Left renal cortex interstitium (tissue), 4 donors: ENCODE data around the gene BST1. TPM values are rescaled to one million over a fixed set of nuclear protein-coding genes. Genes with fewer than 3 reads are reported as not detected.
"Not testable (repeated sequence)": the region's sequence is repeated elsewhere in the genome, so short reads cannot be mapped to it uniquely, and the experiment has no call there.

Source experiments
- DNase-seq, 4 donors: peaks; one replicate each; pipeline ENCODE4 v3.0.0-alpha.2; 2013; ENCODE audit warnings: low read depth in 4 of 4, low spot score in 2 of 4, missing footprints in 1 of 4
- polyA plus RNA-seq, 4 donors: library from polyadenylated mRNA; unstranded; fragments of 120-200 nt; gene quantifications; one replicate each; pipeline ENCODE4 v1.2.1, GENCODE V29; 2013; ENCODE audit not compliant: insufficient read length in 4 of 4

Gene BST1
- polyA plus RNA-seq, 4 donors, result 11.7 to 16.1 (median 14.6) TPM

DNA sequence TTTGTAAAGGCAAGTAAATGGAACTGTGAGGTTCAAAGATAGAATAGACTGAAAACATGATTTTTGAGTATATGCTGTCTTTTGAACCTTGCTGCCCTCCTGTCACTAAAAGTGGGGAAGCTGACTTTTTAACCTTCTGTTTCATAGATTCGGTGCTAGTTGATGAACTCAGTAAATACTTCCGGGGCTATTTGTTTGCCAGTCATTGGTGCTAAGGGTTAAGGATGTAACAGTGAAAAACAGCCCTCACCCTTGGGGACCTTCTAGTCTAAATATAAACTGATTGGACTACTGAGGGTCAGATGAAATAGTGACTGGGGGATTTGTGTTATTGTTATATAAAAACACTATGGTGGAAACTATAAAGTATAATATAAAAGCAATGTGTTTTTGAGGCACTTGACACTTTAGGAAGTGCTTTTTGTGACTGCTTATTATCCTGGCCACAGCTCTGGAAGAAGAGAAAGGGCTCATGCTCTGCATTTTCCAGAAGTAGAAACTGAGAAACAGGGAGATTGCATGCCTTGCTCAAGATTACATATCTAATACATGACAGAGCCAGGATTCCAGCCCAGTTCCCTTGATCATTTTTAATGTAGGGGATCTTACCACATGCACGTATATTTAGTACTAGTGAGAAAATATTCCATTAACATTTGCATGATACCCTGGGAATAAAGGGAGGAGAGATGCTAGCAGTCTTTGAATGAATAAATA, 3.9 kb downstream of the BST1 start:
- DNase-seq, result no peak

DNA sequence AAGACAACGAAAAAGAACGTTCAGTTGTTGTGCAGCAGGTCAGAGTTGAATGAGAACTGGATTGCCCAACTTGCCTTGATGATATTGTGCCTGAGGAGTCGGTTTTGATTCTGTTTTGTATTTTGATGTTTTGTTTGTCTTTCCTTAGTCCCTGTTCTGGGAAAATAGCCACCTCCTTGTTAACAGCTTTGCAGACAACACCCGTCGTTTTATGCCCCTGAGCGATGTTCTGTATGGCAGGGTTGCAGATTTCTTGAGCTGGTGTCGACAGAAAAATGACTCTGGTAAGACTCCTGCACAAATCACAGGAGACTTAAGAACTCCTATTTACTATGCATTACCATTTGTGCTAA, 4.5 kb downstream of the BST1 start:
- DNase-seq, result no peak

DNA sequence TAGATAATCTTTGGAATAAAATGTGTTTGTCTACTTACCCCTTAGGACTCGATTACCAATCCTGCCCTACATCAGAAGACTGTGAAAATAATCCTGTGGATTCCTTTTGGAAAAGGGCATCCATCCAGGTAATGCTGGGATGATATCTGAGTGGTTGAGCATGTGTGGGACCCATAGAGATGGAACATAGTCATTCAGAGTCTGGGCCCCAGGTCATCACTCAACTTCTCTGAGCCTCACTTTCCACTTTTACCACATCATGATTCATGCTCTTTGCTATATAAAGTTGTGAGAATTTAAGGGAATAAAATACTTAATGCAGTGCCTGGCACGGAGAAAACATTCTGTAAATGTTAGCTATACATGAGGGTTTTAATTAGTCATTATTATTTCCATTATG, 8.9 kb downstream of the BST1 start:
- no peak for DNase-seq

DNA sequence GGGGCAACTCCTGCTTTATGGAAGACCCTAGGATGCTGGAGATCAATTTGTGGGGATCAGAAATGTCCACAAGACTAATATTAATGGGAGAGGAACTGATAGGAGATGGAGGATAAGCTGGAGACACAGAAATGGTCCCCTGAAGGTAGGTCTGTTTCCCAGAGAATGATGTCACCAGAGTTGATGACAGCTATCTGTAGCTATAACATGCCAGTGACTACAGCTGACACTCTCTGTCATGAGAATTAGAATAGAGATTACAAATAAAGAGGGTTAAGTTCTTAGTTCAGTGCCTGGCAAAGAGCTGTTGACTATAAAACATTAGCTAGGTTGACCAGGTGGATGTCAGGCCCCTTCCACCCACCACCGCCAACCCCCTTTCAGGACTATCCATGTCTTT, 9.3 kb downstream of the BST1 start:
- DNase-seq, result no peak

DNA sequence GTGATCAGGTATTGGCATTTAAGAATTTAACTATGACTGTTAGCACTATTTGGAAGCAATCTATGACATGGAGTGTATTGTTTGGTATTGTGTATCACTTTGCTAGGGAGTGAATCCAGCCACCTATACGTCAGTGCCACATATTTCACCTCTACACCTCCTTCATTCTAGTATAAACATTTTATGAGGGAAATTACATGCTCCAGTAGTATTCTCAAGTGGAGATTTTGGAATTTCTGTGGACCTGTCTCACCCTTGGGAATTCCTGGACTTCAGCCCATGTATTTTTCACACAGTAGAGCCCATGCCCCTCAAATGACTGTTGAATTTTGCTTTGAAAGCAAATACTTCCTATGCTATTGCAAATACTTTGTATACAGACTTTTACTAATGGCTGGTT, 11.3 kb downstream of the BST1 start:
- DNase-seq, result no peak

DNA sequence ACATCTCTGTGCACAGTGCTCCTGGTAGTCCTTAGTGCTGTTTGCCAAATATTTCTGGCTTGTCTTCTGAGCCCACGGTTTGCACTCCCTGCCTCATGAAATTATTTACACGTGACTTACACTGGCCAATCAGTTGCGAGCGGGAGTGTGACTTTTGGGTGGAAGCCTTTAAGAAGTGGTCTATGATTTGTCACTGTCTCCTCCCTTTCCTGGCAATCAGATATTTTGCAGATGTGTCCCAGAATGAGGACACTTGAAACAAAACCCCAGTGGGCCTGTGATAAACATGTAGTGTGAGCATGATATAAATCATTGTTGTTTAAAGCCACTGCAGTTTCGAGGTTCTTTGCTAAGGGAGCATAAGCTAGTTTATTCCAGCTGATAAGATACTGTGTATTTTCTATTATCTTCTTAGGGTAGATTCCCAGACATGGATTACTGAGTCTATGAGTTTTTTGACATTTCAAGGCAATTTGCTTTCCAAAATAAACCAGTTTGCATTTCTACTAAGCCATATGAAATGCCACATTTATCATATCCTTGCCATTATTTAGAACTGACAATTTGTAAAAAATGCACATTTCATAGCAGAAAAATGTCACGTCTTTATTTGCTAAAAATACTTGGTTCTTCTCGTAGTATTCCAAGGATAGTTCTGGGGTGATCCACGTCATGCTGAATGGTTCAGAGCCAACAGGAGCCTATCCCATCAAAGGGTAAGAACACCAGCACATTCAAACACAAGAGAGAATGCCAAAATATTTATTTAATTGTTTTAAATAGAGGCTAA, 12.0 kb downstream of the BST1 start:
- DNase-seq, result peak in 2 of 4 donors; percentile 24 to 41

DNA sequence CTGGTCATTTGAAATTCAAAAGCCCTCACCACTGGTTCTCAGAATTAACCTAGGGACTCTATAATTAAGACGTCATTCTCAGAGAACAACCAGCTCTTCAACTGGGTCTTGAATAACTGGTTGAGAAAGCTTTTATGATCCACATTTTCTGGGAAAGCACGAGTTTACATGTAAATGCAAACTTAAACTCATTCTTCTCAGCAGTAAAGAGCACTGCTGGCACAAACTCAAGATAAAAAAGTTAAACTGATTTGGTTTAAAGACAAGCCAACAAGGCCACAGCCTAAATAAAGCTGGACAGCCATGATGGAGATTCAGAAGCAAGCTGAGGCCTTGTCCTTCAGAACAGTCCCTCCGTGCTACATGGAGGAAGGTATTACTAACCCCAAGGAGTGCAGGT, 13.2 kb downstream of the BST1 start:
- DNase-seq, result no peak

DNA sequence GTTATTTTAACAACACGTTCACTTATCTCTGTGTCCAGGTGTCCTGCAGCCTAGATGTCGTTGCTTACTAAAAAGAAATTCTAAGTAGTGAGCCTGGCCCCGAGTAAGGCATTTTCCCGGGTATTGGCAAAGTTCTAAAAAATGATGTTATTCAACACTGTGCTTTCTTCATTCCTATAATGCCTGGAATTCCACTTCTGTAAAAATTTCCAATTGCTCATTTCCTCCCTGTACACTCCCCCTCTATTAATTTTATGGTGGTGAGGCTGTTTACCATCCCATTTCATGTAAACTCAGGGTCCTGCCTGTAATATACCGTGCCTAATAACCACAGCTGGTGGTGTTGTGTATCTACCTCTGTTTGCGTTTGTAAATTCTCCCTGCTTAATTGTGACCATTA, 14.2 kb downstream of the BST1 start:
- DNase-seq, result no peak

DNA sequence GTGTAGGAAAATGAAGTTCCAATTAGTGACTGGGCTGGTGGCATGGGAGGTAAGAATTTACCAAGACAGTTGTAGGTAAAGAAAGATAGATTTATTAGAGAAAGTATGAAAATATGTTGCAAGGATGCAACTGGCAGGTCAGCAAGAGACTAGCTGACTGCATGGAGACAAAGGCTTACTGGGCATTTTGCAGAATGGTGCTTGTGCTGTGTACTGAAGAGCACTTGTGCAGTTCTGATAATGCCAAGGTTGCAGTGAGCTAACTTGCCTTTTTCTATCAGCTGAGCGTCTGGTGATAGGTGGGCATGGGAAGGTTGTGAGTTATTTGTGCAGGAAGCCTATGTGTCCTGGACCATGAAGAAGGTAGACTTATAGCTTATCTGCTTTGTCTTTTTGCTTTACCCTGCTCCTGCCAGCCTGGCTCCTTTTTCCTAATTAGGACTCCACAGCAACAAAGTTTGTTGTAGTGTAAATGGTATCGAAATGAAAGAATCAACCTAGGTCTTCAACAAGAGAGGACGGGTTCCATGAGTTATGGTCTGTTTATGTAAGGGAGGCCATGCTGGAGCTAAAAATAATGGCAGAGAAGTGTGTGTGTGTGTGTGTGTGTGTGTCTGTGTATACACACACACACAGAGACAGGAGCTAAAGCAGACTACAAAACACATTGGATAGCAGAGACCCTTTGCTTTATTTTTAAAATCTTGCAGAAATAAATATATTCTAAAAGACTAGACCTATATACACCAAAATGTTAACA, 15.0 kb downstream of the BST1 start:
- DNase-seq, result no peak

DNA sequence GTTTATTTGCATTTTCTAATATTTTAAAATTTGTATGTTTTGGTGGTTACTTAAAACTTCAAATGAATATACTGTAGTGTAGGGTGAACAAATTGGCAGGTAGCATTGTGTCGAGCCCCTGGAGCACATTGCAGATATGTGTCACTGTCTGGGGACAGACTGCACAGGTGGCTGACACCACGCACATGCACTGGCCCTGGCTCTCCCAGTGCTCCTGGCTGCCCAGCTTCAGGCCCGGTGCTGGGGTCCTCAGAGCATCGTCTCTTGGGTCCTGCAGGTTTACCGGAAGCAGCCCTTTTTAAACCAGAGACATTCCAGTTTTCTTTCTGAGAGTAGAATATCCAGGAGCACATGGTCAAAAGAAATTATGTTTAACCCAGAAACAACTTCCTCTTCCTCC, 15.6 kb downstream of the BST1 start:
- no peak for DNase-seq

DNA sequence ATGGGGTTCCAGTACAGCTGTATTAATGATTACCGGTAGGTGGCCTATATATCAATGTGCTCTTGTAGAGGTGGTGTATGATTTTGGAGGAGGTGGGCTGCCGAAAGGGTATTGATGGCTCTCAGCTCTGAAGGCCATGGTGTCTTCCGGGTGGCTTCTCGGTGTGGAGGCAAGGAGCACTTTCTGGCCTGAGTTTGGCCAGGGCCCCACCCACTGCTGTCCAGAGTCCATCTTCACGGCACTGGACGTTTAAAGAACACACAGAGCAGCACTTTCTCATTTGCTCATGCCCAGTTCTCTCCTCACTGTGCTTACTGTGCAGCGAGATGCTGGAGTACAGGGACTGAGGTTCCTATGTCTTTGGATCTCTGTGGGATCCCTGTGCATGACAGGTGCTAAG, 16.1 kb downstream of the BST1 start:
- DNase-seq, result no peak

DNA sequence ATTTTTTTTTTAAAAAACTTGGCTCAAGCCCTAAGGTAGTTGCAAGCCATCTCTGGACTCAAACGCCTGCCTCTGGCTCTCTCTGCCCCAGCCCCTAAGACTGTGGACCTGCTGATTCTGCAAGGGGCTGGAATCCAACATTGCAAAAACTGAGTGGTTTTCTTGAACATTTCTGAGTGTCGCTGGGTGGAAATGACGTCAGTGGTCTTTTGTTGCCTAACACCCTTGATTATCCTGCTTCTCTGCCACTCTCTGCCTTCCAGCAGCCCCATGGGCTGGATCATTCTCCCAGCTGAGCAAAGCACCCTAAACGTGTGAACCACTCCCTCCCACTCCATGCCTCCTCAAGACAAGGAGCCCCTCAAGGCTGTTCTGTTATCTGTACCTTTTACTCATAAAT, 16.6 kb downstream of the BST1 start:
- DNase-seq, result no peak

DNA sequence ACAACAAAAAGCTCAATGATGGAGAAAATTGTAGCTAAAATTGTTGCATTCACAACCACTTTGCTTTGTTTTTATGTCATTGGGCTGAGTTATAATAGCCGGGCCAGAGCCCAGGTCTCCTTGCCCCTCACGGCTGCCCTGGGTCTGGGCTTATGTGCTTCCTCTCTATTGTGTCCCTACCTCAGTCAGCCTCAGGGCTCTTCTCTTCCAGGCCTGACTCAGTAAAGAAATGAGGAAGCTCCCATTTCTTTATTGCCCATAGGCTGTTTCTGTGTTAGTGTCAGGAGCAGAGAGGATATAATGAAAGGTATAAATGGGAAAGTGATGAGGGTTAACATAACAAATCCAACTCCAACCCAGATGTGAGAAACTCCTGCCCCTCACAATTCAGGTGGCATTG, 18.0 kb downstream of the BST1 start:
- no peak for DNase-seq

DNA sequence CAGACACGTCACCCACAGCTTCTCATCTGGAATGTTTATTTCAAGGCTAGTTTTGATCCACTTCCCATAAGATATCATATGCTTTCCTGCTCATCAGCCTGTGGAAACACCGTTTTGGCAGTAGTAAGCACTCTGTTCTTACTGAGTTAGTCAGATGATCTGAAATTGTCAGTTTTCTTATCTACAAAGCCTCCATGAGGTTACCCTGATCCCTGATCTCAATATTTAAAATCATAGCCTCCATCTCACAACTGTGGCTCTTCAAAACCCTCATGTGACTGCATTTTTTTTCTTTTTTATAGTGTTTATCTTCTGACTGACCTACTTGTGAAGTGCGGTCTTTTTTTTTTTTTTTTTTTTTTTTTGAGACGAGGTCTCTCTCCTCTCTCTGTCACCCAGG, 22.7 kb downstream of the BST1 start:
- no peak for DNase-seq

DNA sequence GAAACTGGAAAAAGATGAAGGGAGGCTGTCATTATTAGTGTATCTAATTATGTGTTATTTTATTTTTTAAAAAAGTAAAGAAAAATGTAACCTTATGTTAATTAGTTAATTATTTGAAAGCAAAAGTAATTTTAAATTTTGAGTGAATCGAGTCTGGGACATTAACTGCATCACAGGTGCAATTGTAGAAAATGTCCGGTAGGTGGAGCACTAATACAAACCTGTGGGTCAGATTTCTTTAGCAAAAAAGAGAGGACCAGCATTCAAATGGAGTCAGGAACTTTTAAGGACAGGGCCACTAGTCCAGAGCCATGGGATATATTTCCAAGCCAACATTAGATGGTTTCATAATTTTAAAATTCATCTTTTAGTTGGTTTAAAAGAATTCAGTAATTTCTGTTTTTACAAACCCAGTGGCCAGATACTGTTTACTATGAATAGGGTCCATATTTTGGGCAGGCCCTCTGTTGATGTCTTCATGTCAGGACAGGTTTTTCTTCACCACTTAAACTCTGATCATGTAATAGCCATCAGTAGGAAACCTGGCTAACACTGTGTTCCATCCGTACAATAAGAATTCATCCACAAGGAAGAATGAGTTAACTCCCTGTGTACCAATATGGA, 27.2 kb downstream of the BST1 start:
- DNase-seq, result no peak

DNA sequence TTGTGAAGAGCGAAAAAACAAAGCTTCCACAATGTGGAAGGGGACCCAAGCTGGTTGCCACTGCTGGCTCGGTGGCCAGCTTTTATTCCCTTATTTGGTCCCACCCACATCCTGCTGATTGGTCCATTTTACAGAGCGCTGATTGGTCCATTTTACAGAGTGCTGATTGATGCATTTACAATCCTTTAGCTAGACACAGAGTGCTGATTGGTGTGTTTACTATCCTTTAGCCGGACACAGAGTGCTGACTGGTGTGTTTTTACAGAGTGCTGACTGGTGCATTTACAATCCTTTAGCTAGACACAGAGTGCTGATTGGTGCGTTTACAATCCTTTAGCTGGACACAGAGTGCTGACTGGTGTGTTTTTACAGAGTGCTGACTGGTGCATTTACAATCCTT, 30.2 kb downstream of the BST1 start:
- DNase-seq, result not testable (repeated sequence)

DNA sequence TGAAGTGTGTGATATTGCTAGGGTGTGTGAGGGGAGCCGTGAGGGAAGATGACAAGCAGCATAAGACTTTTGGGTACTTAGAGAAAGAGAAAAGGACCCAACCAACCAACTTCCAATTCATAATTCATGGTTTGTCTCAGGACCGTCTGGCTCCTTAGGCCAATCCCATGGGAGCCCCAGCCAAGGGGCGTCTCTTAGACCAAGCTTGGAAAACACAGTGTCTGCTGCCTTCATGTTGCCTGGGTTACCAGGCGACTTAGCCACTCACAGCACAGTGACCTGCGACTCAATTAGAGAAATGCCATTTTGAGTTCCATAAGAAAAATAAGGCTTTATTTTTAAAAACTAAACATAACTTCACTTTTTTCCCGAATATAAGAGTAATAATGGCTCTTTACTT, 32.7 kb downstream of the BST1 start:
- no peak for DNase-seq

DNA sequence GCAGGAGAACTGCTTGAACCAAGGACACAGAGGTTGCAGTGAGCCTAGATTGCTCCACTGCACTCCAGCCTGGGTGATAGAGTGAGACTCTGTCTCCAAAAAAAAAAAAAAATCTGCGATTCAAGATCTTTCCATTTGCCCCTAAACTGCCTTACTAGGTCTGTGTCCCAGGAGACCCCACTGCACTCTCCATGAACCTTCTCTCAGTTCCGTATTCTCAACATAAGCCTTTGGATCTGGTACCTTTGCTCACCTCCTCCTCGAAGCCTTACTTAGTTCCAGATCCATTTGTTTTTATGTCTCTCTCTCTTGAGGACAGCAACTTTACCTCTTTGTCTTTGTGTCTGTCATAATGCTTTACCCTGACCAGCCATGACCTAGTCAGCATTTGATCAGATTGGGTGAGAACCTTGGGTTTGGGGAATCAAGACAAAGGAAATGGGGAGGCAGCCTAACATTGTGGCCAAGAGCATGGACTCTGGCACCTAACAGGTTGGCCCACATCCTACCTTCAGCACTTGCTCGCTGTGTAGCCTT, 33.7 kb downstream of the BST1 start:
- no peak for DNase-seq

DNA sequence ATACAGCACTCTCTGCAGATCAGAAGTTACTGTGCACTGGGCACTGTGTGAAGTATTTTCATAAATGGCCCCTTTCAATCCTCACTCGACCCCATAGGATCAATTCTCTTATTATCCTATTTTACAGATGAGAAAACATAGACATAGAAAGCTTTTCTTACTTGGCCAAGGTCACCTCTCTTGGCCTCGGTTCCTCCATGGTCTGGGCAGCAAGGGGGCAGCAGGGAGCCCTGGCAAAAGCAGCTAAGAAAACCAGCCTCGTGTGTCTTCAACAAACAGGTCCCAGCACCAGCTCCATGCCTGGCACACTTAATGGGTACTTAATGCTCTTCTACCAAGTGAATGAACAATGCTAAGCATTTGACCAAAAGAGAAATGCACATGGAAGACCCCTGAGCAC, 34.4 kb downstream of the BST1 start:
- DNase-seq, result no peak

DNA sequence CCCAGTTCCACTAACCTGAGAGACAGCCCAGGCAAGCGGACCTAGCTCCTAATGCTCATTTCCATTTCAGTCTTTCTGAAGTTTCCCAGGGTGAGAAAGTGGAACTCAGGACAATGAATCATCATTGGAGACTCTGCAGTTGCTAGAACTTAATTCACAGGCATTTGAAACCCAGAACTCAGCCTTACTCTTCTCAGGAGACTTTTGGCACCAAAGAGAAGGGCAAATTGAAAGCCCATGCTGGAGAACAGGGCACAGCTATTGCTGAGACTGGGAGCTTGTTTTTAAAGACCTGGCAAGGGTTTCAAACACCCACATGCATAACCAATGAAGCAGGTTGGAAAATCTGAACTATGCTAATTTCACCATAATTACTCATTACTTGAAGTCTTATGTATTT, 36.0 kb downstream of the BST1 start:
- no peak for DNase-seq
